Measurements from ENCODE around the gene DNER. TPM values are rescaled to one million over a fixed set of nuclear protein-coding genes. Genes with fewer than 3 reads are reported as not detected.

Gene DNER
- total RNA-seq, 1 experiment from 2014 or later: 2.9 TPM

DNA sequence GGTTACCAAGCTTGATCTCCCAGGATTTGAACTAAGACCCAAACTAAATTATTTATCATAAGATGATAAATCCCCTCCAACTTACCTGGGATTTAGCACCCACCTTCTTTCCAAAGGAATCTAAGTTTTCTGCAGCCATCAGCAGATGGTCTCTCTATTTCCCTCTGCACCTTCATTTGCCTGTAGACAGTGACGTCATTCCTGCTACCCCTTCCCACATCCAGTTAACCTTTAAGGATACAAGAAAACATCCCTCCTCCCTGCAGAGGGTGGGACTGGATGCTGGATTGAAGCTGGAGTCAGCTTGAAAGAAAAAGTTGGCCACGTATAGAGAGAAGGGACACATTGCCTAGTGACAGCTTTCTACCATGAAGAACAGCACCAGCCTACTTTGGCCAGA is 3.7 kb upstream of the DNER start:
- H3K79me2 ChIP-seq (ENCODE audit: insufficient read depth, low read length): no peaks in the 10 kb centered on the region
- ChIA-PET RAD21 (ENCODE audit: low non-redundant PET in 1 of 2, low total read pairs in 2 of 2, uncharacterized antibody in 2 of 2, unreplicated experiment in 2 of 2) (no interaction called here), POLR2A (interaction anchor here (0.9 kb wide), 1 partner anchor 12 kb away, joined by 3 read pairs; no protein-coding TSS in a partner anchor), CTCF (no interaction called here)
- no peak overlapping the region for H3K4me2 ChIP-seq (ENCODE audit: low read length)
- H3K36me3 ChIP-seq (ENCODE audit: control insufficient read depth in 1 of 2, insufficient read depth in 2 of 2, low read length in 2 of 2): no peaks in the 10 kb centered on the region
- H2AFZ ChIP-seq (ENCODE audit: low read depth, low read length, poor library complexity, severe bottlenecking): no peak overlapping the region
- no peaks in the 10 kb centered on the region for H3K9me3 ChIP-seq (ENCODE audit: control insufficient read depth in 1 of 2, insufficient read depth in 1 of 2, low read depth in 1 of 2, low read length in 2 of 2)
- intact Hi-C loops (cut with micrococcal nuclease): loop anchor here (5.0 kb wide), 3 partner anchors 131 to 1036 kb away; no protein-coding TSS in a partner anchor
- peaks cover 12% of the 10 kb centered on the region; the same call in 1 of the 2 replicates for H3K27me3 ChIP-seq (ENCODE audit: insufficient read depth, low read length)
- H3K27ac ChIP-seq (ENCODE audit: low read depth, low read length): no peak overlapping the region
- H3K9me2 ChIP-seq (ENCODE audit: insufficient read depth): no peaks in the 10 kb centered on the region
- TF ChIP-seq POLR2AphosphoS5 (IDR thresholded peaks at IDR 0.05; ENCODE audit: low read depth, low read length): no peak
- TF ChIP-seq ZBTB33 (IDR thresholded peaks at IDR 0.05; ENCODE audit: extremely low read depth, insufficient replicate concordance, low read length): no peak
- TF ChIP-seq SIN3A (IDR thresholded peaks at IDR 0.05; ENCODE audit: low read depth): no peak
- TF ChIP-seq EZH2 (IDR thresholded peaks at IDR 0.05): no peak
- TF ChIP-seq RAD21 (IDR thresholded peaks at IDR 0.05; ENCODE audit: low read depth): no peak
- no peak for TF ChIP-seq TCF7L2 (IDR thresholded peaks at IDR 0.05; ENCODE audit: borderline replicate concordance, extremely low read depth, insufficient read depth, insufficient read length)
- no peak for TF ChIP-seq EGR1 (IDR thresholded peaks at IDR 0.05; ENCODE audit: low read depth)
- no peak for TF ChIP-seq REST (IDR thresholded peaks at IDR 0.05; ENCODE audit: low read depth)
- no peak for TF ChIP-seq CEBPB (IDR thresholded peaks at IDR 0.05; ENCODE audit: low read depth)
- no peak for TF ChIP-seq JUND (IDR thresholded peaks at IDR 0.05)
- peaks cover 0 to 17% of the 10 kb centered on the region in 2 experiments; a peak in 3 of 4 replicates for H3K4me1 ChIP-seq (ENCODE audit: control insufficient read depth in 1 of 2, insufficient read depth in 2 of 2, low read length in 2 of 2)
- ATAC-seq (no peak), DNase-seq (ENCODE audit: low read depth, low spot score) (no peak)
- no peak overlapping the region for H3K4me3 ChIP-seq (replicated peaks in 1 of 2; ENCODE audit: low read depth in 1 of 2, low read length in 2 of 2)
- no peak overlapping the region for H3K9ac ChIP-seq (ENCODE audit: low read length)
- H4K20me1 ChIP-seq (ENCODE audit: insufficient read depth): no peaks in the 10 kb centered on the region
- no TSS peak for BruUV-seq (replicated peaks)

Data from HCT116 (cell line).